Activated T-cell treated with anti-CD3 and anti-CD28 coated beads for 48 hours (primary cell): Measurements from ENCODE around the gene CDK16.

Experiments used
- DNase-seq: peaks from one replicate; pipeline ENCODE4 v3.0.0-alpha.2; 2020; ENCODE audit warnings: low read depth

Gene CDK16

DNA sequence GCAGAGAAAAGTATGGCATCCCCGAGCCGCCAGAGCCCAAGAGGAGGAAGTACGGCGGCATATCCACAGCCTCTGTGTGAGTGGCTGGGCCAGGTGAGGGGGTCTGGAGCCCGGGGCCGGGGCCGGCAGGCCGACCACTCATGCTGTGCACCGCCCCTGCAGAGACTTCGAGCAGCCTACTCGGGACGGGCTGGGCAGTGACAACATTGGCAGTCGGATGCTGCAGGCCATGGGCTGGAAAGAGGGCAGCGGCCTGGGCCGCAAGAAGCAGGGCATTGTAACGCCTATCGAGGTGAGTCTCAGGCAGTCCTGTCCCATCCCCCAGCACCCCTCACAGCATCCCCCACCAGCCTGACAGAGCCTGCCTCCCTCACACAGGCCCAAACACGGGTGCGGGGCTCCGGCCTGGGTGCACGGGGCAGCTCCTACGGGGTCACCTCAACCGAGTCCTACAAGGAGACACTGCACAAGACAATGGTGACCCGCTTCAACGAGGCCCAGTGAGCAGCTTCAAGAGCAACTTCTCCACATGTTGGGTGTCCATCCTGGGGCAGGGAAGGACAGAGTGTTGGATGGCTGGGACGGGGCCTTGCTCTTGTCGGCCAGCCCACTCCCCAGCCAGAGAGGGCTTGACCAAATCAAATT, 32.3 kb upstream of the CDK16 start:
- DNase-seq, result no peak

- DNase-seq, result no peak
Observed at GRCh38 chrX:47187106-47187677, 31.3 kb upstream of the CDK16 start.

DNA sequence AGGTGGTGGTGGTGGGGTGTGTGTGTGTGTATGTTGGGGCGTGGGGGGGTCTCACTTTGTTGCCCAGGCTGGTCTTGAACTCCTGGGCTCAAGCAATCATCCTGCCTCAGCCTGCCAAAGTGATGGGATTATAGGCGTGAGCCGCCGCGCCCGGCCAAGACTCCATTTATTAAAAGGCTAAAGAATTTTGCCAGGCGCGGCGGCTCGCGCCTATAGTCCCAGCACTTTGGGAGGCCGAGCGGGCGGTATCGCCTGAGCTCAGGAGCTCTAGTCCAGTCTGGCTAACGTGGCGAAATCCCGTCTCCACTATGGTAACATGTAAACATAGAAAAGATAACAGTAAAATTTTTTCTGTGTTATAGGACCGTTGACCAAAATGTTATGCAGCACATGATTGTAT, 28.6 kb upstream of the CDK16 start:
- DNase-seq, result no peak

DNA sequence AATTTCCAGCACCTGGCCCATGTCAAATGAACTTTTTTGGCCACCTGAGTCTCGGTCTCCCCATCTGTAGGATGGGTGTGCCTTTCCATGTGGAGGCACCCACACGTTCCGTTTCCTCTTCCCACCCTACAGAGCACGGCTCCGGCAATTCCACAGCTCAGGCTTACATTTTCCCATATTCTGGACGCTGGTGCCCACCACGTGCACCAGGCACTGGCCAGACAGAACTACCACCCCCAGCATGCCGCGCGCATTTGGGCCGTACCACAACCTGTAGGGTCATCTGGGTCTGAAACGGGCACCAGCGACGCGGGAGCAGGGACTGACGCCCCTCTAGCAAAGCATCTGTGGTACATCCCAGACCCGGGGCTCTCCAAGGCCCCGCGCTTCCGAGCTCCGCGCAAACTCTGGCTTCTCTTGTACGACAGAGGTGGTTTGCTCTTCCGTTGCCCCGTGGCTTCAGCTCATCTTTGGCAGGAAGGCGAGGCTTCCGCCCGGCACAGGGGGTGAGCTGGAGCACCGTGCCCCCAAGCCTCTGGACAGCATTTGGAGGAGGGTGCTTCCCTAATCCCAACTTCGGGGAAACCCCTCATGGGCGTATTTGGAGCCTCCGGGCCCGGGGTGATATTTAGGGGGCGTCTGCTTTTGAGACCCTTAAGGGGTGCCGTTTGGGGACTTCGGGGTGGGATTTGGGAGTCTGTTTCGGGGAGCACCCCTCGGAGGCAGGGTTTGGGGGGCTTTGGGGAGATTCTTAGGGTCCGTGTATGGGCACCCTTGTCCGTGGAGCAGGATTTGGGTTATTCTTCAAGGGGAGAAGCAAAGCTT, 27.8 kb upstream of the CDK16 start:
- peak; percentile 75 for DNase-seq

GRCh38 chrX:47191331-47191730, 27.1 kb upstream of the CDK16 start:
- DNase-seq, result peak; percentile 35

DNA sequence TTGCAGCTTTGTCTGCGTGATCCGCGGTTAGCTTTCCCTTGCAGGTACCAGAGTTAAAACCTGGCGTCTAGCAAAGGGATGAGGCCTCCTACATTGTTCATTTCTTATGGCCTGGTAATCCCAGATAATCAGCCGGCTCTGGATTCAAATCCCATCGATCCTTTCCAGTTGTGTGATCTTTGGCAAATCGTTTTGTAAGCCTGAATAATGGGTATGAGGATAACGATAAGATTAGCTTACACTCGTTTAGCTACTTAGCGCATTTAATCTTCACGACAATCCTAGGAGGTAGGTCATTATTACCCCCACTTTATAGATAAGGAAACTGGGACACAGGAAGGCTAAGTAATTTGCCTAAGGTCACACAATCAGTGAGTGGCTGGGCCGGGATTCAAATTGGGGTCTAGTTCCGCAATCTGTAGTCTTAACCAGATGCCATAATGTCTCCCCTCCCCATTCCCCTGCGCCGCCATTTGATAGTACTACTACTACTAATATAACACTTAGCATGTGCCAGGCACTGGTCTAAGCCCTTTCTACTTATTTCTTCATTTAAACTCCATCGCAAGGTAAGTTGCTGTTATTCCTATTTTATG, 26.6 kb upstream of the CDK16 start:
- no peak for DNase-seq

DNA sequence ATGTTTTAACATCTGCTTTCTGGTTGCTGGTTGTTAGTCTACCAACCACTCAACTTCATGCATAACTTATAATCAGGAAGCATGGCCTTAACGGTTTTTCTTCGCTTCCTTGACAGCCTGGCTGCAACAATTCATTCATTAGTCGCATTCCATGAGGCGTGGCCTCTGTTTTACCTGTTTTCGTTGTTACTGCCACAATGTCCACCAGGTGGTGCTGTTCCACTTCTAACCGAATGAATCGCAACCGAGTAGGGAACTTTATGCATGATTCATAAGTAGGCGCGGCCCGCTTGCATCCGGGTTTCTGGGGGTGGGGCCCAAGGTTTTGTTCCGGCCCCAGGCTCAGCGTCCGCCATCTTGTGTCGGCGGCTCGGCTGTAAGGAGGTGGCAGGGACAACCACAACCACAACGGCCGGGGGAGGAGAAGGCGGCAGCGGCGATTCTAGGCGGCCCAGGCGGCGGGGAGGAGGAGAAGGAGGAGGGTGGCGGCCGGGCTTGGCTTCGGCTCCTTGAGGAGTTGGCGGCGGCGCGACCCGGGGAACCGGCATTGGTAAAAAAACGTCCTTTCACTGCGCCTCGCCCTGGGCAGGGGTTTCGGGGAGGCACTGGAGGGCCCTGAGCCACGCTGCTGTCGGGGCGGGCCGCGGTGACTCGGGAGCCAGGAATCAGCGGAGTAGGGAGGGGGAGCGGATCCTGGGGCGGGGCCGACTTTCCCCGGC, 24.8 kb upstream of the CDK16 start, which contains the start of gene UBA1:
Gene UBA1, plus strand, starts transcription at position 355 of the 719 bp plus-strand sequence. CDS start 4,974 bp downstream, outside the sequence.
- peak; percentile 83 for DNase-seq

DNA sequence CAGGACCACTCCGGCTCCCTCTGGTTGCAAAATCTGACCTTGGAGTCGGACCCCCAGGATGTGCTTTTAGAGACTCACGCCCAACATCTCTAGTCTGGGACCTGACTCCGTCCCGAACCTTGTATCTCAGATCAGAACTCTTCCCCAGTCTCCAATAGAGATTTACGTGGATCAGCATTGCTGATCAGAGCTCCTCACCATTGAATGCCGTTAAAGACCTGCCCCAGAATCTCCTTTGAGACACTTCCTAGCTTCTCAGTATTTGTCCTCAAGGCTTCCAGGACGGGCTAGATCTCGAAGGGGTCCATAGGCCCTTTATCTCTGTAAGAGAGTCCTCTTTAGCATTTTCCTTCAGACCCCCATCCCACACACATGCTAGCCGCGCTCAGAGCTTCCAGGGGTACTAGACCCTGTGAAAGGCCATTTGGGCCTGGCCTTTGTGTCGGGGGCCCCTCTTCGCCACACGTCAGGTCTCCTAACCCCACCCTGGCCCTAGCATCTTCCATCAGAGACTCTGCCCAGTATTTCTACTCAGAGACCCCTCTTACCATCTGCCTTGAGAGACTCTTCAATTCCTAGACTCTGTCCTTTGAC, 24.2 kb upstream of the CDK16 start:
- DNase-seq, result no peak

DNA sequence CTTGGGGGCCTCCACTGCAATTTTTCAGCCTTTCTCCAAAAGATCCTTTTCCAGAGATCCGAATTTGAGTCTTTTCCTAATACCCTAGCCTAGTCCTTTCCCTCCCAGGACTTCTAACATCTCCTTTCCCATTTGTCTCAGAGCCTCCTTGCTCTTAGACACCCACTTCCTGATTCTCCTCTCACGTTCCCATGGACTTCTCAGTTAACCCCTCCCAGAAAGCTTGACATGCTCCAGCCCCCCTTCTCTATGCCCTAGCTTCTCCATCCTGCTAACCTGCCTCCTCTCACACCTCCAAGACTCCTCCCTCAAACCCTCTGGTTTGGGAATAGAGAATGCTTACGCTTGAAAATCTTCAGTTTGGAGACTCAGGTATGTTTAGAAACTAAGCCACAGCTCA, 22.4 kb upstream of the CDK16 start:
- no peak for DNase-seq

DNA sequence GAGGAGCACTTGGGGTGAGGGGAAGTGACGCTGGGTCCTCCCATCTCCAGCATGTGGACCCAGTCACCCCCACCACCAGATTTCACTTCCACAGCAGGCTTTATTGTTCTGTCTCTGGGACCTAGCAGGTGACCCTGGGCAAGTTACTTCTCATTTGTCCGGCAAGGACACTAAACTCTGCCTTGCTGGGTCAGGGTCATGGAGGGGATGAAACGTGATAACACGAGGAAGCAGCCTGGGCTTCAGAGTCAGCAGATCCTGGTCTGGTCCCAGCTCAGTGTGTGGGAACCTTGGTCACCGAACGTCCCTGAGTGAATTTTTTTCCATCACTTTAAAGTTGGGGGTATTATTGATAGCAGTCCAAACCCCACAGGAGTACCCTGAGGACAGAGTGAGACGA, 21.0 kb upstream of the CDK16 start:
- no peak for DNase-seq

- DNase-seq, result no peak
Observed at GRCh38 chrX:47198026-47198686, 20.3 kb upstream of the CDK16 start.

GRCh38 chrX:47198687-47199080, 19.8 kb upstream of the CDK16 start:
- no peak for DNase-seq

- no peak for DNase-seq
Observed at GRCh38 chrX:47199286-47199685, 19.2 kb upstream of the CDK16 start.

DNA sequence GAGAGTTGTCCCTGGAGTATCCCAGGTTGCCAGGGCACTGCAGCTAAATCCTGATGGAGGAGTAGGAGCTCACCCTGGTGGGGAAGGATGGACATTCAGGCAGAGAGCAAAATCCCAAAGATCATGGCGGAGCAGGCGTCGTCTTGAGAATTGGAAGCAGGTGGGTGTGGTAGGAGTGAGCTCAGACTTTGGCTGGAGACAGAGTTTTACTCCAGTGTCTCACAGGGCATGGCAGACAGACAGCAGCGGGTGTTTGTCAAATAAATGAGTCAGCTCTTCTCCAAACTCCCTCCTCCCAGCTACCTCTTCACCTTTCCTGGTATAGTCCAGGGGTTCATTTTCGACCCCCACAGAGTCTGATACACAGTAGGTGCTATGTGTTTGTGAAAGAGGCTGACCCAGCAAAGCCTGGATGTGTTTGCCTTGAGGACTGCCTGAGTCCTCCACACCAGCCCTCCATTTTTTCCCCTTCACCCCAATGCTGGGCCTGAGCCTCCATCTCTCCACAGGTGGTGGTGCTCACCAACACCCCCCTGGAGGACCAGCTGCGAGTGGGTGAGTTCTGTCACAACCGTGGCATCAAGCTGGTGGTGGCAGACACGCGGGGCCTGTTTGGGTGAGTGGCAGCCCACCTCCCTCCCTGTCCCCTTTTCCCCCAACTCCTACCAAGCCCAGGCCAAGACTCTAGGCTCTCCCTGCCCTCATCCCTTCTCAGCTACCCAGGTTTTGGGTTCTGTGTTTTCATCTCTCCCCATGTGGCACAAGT, 17.9 kb upstream of the CDK16 start:
- no peak for DNase-seq

- DNase-seq, result no peak
Observed at GRCh38 chrX:47201345-47201944, 17.0 kb upstream of the CDK16 start.

DNA sequence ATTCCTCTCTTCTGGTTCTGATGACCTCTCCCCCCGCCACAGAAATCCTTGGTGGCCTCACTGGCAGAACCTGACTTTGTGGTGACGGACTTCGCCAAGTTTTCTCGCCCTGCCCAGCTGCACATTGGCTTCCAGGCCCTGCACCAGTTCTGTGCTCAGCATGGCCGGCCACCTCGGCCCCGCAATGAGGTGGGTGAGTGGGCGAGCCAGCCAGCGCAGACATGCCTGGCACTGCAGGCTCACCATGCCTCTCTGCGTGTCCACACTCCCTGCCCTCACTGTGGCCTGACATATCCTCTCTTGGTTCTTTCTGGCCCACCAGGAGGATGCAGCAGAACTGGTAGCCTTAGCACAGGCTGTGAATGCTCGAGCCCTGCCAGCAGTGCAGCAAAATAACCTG, 16.2 kb upstream of the CDK16 start:
- DNase-seq, result no peak

DNA sequence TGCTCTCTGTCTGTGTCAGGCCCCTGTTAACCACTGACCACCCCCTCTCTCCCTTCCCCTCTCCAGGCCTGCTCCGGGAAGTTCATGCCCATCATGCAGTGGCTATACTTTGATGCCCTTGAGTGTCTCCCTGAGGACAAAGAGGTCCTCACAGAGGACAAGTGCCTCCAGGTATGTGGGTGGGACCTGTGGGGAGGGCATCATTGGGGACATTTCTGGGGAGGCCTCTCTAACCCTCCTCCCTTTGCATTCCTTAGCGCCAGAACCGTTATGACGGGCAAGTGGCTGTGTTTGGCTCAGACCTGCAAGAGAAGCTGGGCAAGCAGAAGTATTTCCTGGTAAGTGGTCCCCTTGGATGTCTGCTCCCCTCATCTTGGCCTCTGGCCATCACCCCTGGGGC, 15.6 kb upstream of the CDK16 start:
- no peak for DNase-seq

DNA sequence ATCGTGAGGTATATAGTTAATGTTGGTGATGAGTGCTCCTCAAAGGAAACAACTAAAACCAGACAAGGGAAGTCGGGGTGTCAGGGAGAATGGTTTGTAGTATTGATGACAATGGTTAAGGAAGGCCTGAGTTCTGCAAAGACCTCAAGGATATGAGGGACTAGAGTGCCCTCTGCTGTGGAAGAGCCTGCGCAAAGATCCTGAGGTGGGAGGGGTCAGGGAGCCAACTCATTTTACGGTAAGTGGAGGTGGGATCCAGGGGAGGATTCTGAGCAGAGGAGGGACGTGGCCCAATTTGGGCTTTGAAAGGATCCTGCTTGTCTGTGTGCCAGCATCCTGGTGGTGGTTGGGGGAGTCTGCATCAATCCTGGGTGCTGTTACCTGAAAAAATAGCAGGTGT, 13.5 kb upstream of the CDK16 start:
- no peak for DNase-seq

- DNase-seq, result no peak
Observed at GRCh38 chrX:47206316-47206715, 12.2 kb upstream of the CDK16 start.

GRCh38 chrX:47208108-47208507, 10.4 kb upstream of the CDK16 start:
- DNase-seq, result no peak
